ENCODE results near the gene GATA5. TPM values are rescaled to one million over a fixed set of nuclear protein-coding genes. Genes with fewer than 3 reads are reported as not detected.

The GATA5 gene
- total RNA-seq, 1 experiment from 2014 or later, result 0.10 TPM

DNA sequence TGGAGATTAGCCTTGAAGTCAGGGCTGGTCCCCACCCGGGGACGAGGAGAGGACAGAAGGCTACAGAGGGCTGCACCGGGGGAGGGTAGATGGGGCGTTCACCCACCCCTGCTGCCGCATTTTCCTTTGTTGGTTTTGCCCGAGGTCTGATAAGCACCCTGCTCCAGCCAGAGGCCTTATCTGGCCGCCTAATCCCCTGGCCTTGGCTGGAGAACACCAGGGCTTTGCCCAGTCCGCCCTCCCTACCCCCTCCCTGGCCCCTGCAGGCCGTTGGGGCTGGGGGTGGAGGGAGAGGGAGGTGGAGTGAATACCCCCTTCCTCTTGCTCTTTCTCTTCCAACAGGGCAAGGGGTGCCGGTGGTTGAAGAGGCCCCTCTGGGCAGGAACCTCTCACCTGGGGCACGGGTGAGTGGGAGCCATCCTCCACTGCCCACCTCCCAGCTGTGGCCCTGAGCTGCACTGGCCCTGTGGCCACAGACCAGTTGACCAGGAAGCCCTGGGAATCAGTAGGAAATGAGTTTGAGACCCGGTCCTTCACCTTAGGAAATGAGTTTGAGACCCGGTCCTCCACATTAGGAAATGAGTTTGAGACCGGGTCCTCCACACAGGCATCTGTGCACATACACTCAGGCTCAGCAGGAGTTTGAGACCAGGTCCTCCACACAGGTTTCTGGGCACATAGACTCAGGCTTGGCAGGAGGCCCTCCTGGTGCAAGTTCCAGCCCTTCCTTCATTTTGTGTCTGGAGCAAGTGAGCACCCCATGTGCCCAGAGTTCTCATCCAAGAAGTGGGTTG lies 12.0 kb upstream of the GATA5 start:
- no peak for DNase-seq (ENCODE audit: low spot score)

DNA sequence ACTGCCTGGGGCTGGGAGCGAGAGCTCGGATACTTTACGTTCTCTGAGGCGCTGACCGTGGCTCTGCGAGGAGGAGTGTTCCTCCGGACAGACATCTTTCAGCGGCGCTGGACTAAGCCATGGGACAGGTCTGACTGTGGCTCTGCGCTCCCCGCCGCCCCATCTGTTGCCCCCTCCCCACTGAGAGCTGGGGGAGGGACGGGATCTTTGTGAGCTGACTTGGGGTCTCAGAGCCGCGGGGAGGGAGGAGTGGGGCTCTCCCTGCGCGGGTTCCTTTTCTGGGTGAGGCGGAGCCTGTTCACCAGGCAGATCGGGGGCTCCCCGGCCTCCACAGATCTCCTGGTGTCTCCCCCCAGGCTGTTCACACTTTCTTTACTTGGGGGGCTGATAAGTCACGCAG lies 11.3 kb upstream of the GATA5 start:
- no peak for DNase-seq (ENCODE audit: low spot score)

DNA sequence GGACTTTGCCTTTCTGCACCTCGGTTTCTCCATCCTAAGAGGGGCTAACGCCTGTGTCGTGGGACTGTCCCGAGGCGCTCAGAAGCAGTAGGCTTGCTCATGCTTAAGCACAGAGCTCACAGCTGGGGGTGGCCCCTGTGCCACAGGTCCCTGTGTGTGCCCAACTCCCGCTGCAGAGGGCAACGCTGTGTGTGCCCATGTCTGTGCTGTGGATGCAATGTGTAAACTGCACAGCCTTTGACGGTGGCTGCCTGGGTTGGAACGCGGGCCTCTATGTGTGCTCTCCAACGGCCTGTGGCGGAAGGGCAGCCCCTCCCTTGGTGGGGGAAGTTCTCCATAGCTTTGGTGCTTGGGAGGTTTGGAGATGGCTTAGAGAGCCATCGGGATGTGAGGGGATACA lies 10.7 kb upstream of the GATA5 start:
- DNase-seq (ENCODE audit: low spot score), result no peak

DNA sequence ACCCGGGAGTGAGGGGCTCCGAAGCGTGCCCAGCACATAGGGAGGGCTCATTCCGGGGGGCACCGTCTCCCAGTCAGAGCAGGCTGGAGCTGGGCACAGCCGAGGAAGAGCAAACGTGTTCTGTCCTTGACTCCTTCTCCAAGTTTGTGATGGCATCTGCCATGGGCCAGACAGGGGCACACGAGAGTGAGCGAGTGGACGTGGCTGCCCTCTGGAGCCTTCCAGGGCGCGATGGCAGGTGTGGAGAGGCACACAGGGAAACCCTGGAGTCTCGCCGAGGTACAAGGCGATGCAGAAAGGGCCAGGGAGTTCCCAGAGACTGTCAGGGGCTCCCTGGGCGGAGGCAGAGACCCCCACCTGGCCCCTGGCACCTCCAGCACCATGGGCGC lies 9.9 kb upstream of the GATA5 start:
- no peak for DNase-seq (ENCODE audit: low spot score)

DNA sequence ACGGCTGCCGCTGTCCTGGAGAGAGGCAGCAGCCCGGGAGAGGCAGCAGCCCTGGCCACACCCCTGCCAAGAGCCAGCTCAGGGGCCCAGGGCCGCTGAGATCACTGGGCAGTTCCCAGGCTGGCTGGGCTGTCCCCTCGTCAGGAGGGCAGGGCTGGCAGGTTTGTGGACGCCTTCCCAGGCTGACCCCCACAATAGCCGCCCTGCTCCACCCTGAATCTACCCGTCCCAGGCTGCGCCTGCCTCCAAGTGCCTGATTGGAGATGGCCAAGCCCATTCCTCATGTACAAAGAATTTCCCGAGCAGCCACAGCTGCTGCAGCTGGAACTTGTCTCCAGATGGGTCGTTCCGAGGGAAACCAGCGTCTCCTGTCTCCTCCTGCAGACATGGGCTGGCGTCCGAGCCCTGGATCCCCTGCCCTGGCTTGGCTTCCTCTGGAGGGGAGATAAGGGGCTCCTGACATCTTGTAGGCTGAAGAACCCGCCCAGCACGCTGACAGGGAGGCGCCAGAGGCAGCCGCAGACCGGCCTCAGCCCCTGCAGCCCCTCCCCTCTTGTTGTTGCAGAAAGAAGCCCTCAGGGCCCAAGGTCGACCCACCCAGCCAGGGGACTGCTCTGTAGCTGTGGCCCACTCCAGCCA lies 9.4 kb upstream of the GATA5 start:
- no peak for DNase-seq (ENCODE audit: low spot score)

DNA sequence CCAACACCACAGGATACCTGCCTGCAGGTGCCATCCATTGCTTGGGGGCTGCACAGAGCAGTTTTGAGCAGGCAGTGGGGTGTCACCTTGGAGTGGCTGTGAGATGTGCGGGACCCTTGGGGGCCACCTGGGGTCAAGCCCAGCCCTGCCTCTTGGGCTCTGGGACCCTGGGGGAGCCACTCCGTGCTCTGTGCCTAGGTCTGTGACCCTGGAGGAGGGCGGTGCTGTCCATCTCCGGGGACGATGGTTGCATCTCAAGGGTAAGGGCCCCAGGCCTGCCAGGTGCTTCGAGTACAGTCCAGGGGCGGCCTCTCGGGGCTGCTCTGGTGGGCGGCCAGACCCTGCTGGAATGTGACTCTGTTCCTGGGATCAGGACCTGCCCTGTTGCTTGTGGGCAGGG lies 8.7 kb upstream of the GATA5 start:
- no peak for DNase-seq (ENCODE audit: low spot score)

DNA sequence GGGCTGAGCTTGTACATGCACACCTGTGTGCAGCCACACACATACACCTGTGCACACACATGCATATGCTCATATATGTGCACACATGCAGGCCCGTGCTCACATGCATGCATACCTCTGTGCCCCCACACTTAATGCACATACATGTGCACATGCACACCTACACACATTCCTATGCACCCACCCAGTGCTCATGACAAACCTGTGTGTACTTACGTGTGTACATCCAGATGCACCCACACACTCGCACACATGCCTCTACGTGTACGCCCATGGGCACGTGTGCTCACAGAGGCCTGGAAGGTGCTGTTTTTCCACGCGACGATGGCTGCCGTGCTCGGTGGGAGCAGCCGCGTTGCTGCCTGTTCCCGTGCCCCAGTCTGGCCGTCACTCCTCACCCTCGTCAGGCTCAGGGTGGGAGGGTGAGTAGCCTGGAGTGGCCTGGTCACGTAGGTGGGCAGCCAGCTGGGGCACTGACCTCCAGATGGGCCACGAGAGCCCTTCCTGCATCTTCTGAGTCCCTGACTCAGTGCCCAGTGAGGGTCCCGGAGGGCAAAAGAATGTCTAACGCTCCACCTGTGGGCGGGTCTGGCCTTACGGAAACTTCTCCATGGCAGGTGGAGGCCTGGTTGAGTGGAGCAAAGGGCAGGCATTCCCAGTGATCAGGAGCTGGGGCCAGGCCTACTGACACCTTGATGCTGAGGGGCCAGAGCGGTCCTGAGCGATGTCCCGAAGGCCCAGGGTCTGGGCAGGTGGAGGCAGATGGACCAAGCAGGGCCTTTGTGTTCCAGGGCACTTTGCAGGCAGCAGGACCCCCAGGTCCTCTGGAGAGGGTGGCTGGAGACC lies 8.0 kb upstream of the GATA5 start:
- DNase-seq (ENCODE audit: low spot score), result no peak

DNA sequence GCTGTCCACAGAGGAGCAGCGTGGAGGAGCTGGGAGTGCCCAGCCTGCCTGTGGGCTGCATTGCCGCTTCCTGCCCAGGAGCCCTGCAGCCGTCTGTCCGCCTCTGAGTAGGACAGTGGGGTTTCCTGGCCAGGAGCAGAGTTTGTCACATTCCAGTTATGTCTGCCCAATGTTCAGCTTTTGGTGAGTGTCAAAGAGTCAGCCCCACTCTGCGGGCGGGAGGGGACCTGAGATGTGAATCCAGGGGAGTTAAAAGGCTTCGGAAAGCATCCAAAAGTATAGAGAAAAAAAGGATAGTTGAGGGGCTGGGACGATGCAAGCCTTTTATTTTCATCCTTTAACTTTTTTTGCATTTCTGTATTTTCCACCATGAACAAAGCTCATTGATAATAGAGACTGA lies 7.2 kb upstream of the GATA5 start:
- DNase-seq (ENCODE audit: low spot score), result no peak

DNA sequence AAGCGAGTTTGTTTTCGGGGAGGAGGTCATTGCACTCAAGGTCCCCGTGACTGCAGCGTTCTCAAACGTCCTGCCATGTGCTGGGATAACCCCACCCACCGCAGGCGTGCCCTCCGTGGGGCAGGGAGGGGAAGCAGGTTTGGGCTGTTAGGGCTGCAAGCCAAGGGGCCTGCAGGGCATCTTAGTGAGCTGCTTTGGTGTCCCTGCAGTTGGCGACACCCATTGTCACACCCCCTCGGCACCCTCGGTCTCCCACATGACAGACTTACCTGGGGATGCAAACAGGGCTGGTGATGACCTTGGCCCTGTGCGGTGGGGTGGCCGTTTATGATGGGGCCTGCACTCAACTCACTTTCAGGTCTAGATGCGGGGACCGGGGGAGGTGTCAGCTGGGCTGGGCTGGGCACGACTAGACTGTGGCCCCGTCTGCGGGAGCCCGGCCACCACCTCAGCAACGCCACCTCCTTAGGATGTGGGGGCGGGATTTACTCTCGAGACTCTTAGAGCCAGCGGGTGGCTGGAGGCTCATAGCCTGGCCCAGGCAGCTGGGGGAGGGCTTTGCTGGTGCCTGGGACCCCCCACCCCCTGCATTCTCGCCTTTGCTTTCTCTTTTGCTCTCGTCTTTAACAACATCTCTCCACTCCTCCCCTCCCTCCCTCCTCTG lies 6.5 kb upstream of the GATA5 start:
- no peak for DNase-seq (ENCODE audit: low spot score)

DNA sequence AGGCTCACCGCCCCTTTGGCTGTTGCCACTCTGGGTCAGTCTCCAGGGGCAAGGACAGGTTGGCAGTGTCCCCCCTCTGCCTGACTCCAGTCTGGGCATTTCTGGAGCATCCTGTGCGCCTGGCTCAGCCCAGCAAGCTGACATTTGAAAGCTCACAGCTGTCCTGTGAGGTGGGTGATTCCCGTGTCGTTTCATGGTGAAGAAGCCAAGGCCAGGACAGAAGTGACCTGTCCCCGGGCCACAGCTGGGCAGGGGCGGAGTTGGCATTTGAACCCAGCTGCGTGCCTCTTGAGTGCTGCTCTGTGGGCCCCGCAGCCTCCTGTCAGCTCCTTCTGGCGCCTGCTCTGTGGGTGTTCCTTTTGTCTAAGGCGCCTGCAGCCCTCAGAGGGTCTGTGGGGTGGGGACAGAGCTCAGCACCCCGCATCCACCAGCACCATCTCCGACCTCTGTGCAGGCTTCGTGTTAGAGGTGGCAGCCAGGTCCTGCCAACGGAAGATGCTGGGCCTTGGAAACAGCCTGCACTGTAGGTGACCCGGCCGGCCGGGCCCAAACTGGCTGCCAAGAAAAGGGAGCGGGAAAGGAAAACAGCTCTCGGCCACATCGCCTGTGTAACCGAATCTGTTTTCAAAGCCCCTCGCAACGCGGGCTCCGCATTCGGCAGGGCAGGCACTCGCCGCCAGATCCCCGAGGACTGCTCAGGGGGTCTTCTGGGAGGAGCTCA lies 5.8 kb upstream of the GATA5 start:
- DNase-seq (ENCODE audit: low spot score), result no peak

DNA sequence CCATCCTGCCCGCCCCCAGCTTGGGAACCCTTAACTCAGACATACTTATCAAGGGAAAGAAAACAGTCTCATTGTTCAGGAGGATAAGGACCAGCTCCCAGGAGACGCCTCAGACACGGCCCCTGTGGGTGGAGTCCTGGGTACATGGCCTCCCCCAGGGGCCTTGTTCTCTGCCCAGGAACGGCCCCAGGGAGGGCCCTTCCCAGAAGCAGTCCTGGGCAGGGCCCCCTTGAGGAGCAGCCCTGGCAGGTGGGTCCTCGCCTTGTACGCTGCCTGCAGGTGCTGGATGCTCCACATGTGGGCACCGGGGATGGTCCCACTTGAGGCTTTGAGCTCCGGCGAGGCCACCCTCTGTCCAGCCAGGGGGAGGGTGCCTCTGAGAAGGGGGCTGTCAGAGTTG lies 4.5 kb upstream of the GATA5 start:
- DNase-seq (ENCODE audit: low spot score), result no peak

DNA sequence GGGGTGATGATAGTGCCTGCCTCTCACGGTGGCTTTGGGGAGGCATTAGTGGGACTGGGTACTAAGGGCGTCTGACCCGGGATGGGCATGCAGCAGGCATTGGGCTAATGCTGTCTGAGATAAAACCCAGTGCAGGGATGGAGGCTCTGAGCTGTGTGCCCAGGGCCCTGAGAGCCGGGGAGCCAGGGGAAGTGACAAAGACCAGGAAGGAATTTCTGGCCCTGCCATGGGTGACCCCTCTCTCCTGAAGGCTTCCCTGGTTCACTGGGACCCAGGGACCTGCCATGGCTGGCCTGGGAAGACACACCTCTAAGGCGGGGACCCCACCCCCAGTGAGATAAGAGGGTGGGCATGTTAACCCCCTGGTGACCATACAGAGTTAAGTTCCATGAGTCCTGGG lies 3.9 kb upstream of the GATA5 start:
- DNase-seq (ENCODE audit: low spot score), result no peak

DNA sequence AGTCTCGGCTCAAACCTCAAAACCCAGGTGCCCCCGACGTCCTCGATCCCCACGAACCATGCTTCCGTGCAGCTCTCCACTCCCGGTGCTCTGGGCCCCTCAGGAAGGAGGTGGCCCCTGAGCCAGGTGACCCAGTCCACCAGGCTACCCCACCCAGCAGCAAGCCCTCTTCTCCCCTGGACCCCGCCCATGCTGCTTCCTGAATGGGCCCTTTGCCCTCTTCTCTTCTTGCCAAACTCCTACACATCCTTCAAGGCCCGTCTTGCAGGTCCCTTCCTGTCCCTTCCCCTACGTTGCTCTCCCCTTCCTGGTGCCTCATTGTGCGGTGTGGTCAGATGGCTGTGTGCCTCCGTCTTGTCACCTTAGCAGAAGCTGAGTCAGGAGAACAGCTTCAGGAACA lies 3.4 kb upstream of the GATA5 start:
- no peak for DNase-seq (ENCODE audit: low spot score)

DNA sequence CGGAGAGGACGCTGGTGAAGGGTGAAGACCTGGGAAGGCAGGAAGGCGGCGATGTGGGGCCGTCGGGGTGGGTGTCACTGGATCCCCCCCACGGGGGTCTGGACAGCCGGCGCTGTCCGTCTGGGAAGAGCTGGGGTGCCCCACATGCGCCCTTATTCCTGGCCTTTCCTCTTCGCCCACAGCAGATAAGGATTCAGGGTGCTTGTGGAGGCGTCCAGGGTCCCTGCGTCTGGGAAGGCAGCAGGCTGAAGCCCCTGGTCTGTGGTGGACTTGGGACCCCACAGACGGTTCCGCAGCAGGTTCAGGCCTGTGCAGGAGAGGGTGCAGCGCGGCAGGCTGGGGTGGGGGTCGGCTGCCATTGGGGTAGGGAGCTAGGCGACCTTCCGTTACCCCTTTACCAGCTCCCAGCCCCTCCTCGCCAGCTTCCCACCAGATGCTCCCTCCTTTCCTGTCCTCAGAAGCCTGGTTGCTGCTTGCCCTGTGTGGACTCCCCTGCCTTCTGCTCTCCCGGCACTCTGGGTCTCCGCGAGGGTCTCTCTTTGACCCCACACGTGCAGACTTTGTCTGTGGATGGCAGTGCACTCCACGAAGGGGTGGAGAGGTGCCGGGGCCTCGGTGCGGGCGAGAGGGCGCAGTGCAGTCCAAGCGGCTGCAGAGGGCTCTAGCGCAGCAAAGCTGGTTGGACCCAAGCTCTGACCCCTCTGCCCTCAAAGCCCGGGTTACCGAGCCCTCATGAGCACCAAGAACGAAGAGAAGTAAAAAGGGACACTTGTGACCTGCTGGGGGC lies 2.1 kb upstream of the GATA5 start:
- no peak for DNase-seq (ENCODE audit: low spot score)

DNA sequence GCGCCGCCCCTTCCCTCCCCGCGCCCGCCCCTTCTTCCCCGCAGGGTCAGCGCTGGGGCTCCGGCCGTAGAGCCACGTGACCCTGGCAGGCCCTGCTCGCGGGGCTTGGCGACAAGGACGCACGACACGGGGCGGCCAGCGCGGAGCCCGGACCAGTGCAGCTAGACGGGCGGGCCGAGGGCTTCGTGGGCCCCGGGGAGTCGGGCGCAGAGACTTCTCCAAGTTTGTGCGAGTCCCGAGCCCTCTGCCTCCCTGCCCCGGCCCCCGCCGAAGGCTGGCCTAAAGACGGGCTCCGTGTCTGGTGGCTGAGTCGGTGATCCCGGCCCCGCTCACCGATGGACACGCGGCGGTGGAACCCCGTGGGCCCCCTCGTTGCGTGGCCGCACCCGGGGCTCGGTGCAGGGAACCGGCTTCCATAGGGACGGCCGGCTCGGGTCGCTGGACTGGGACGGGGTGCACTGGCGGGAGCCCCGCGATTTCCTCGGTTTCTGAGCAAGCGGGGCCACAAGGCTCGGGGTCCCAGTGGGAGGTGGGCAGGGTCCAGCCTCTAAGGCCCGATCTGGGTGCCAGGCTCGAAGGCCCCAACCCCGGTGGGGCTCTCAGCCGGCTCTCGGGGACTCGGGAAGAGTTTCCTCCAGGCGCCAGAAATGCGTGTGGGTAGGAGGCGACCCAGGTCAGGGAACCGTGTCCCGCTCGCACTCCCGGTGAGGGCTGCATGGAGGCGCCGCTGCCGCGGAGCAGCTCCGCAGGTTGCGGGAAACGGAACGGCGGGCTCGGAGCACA lies 452 bp upstream of the GATA5 start:
- DNase-seq (ENCODE audit: low spot score), result no peak

DNA sequence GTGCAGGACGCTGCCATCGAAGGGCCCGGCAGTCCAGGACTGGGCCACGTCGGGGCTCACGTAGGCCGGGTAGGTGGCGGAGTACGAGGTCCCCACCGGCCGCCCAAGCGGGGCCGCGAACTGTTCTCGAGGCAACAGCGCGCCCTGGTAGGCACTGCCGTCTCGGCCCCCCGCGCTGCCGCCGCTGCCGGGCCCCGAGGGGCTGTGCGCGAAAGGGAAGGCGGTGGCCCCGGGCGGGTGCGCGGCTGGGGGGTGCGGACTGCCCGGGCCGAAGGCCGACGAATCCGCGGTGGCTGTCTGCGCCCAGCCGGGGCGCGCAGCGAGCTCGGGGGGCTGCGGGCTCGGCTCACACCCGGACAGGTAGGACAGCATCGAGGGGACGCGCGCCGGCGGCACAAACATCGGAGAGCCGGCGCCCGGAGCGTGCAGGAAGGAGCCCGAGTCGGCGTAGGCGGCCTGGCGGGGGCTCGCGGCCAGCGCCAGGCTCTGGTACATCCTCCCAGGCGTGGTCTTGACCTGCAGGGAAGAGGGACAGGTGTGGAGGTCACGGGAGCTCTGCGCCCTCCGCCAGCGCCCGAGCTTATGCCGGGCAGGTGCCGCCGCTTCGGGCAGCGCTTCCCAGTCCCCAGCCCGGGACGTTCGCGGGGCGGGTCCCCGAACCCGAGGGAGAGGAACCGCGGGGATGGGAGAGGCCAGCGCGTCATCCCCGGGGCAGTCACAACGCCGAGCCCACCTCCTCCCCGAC lies 596 bp downstream of the GATA5 start:
- DNase-seq (ENCODE audit: low spot score), result no peak

DNA sequence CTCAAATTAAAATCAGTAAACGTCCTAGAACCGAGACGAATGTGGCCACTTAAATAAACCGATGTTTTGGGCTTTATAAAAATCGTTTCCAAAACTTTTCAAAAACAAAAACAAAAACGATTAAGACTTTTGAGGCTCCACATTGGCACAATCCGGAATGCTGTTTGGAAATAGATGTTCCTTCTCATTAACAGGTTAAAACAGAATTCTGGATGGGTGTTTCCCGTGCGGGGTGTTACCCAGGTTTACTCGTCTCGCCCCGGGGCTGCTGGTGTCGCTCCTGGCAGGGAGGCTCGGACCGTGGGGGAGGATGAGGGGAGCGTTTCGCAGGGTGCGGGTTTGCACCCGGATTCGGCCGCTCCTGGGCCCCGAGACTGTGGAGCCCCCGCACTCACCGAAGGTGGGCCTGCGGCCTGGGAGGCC lies 1.2 kb downstream of the GATA5 start:
- DNase-seq (ENCODE audit: low spot score), result no peak

DNA sequence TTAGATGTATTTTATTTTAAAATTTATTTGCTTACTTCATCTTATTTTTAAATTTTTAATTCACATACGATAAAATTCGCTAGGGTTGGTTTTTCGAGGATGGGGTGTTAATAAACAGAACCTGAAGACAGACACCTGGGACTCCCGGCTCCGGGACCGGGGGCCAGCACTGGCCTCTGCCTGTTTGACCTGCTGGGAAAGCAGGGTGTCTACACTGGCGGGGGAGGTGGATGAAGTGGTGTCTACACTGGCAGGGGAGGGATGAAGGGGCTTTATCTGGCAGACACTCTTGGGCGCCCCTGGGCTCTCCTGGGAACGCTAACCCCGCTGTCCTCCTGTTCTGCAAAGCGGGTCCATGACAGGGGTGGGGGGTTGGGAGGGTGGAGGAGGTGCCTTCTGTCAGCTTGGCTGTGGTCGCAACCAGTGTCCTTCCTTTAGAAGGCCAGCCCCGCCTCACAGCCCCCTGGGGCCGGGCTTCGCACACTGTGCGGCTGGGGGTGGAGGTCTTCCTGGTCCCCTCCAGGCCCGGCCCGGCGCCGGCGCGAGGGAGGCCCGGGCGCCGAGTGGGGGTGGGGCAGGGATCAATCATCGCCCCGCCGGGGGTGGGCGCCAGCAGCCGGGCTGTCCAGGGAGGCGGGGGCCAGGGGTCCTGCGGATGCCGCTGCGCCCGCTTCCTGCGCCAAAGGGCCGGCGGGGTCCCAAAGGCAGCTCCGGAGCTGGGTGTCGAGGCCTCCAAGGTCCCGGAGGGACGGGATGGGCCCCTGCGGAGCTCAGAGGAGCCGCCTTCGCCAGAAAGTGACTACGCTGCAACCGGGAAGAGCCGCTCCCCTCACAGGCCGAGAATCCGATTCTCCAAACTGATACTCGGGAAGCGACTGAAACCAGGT lies 1.8 kb downstream of the GATA5 start:
- no peak for DNase-seq (ENCODE audit: low spot score)

Data from H4 (cell line).